OCI-M2 (cell line): ENCODE data around the gene SEC11A.
"Not testable (repeated sequence)": the region's sequence is repeated elsewhere in the genome, so short reads cannot be mapped to it uniquely, and the experiment has no call there.

Experiments
- DNase-seq: peaks from one replicate; lab custom pipeline; 2025; ENCODE audit not compliant: unreplicated experiment; lab: John Stamatoyannopoulos, UW

SEC11A gene

DNA sequence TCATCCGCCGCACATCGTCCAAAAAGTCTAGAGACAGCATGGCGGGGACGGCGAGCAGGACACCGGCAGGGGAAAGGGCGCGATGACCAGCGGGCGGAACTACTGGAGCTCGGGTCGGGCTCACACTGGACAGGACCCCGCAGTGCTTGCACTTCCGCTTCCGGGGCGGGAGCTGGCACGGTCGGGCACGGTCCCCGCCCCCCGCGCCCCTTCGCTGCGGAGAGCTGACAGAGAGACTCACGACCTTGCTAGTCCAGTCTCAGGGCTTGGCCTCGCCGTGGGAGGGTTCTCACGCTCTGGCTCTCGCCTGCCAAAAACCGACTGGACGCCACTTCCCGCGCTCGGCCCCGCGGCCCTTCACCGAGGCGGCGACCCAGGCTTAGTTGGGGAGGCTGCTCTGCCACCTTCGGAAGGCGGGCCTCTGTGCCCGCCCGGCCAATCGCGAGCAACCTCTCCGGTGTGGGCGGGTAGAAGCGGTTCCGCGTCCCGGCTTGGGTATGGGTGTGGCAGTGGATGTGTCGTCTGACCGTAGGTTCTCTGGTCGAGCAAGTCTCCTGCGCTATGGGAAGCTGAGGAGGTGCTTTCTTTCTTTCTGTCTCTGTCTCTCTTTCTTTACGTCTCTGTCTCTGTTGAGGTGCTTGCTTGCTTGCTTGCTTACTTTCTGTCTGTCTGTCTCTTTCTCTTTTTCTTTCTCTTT is at the start of gene SEC11A:
Gene SEC11A (minus strand): TSS at position 104 of the 697 bp plus-strand sequence. CDS start 64 bp downstream, at position 40.
- DNase-seq: peak; percentile 84

DNA sequence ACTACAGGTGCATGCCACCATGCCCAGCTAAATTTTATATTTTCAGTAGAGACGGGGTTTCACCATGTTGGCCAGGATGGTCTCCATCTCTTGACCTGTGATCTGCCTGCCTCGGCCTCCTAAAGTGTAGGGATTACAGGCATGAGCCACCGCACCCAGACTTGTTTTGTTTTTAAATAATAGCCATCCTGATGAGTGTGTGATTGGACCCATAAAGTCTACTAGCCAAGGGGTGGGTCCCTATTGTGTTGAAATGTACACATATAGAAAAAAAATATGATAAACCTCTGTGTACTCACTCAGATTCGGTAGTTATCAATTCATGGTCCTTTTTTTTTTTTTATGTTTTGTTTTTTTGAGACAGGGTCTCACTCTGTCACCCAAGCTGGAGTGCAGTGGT is 49.7 kb upstream of the SEC11A start:
- no peak for DNase-seq

DNA sequence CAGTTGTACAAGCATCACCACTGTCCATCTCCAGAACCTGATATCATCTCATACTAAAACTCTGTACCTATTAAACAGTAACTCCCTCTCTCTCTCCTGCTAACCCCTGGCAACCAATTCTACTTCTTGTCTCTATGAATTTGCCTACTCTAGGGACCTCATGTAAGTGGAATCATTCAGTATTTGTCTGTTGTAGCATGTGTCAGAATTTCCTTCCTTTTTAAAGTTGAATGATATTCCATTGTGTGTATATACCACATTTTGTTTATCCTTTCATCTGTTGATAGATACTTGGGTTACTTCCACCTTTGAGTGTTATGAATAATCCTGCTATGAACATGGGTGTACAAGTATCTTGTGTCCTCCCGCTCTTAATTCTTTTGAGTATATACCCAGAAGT is 49.0 kb upstream of the SEC11A start:
- no peak for DNase-seq

DNA sequence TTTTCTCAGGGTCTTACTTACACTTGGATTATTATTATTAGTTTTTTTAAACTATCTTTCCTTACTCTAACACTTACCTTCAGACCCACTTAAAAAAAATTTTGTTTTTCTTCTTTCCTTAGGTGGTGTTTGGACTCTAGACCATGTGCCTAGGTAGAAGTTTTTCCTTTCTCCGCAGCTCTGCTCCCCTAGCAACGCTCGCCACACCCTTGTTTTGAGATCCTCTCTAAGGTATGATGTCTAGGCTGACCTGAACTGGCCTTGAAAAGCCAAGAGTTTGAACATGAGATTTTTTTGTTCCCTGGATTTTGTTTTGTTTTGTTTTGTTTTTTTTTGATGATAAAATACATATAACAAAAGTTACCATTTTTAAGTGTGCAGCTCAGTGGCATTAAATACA is 48.6 kb upstream of the SEC11A start:
- DNase-seq: no peak

DNA sequence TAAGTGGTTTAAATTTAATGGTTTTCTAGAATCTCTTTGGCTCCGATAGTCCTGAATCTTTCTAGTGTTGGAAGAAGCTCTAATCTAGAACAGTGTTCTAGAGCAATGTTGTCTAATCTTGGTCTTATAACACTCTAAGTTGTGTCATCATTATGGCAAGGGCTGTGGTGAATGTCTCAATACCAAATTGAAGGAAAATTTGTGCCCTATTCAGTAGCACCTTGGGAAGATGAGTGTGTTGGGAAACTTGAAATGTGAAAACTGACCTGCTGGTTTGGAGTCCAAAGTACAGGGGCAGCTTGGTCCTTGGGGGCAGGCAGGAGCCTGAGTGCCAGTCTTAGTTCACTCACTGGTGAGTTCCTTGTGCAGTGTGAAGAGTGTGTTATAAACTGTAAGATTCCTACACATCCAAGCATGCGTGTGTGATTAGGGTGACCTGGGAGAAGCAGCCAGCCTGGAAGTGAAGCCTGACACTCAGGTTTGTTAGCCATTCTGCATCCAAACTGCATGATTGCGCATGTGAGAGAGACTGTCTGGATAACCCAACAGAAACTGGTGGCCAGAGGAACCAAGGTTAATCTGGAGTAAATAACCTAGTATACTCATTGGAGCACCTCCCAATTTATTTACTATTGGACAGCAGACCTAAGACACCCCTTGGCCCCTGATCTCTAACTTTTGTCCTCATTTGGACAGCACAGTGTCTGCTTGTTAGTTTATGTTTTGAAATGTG is 47.1 kb upstream of the SEC11A start:
- no peak for DNase-seq

DNA sequence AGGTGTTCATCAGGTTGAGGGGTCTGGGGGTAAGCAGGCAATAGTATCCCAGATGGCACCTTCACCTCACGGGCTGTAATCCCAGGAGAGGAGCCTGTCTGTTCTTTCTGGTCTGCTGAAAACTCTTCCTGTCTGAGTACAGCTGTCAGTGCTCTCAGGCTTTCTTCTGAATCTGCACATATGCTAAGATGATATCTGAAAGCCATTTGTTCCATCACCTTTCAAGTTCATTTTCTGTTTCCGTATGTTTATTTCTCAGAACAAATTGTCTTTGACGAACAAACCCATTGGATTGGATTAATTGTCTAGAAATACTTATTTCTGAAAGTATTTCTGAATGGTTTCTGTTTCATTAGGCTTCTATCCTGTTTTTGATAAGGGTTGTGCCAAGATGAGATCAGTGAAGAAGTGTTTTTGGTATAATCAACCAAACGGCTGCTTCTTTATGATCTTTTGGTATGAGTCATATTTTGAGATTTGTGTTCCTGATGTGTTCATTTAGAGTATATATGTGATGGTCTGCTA is 45.7 kb upstream of the SEC11A start:
- no peak for DNase-seq

DNA sequence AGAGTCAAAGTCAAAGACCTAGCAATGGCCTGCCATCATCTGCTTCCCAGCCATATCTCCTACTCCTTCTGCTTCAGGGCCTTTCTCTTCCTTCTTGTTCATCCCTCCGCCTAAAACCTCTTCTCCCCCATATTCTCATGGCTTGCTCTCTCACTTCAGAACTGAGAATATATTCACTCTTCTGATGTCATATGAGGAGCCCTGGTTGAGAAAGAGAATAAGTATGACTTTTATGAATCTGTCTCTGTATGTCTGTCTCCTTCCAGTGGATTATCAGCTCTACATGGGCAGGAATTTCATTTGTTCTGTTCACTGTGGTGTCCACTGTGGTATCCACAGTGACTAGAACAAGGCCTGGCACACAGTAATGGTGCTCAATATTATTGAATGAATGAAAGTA is 44.3 kb upstream of the SEC11A start:
- no peak for DNase-seq

DNA sequence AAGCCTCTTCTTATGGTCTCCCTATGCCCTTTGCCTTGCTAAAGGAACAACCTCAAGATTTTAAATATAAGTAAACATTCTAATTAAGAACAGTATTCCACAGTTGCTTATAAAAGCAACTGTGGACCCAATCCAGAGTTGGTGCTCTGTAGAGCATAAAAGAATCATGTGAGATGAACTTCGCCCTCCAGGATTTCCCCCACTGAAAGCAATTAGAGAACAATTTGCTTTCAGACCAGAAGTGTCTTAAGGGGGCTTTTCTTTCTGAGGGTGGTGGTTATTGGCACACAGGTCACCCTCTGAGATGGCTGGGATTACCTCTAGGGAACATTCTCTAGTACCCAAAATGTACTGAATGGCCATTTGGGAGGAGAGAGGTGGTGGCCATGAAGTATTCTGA is 43.1 kb upstream of the SEC11A start:
- no peak for DNase-seq

DNA sequence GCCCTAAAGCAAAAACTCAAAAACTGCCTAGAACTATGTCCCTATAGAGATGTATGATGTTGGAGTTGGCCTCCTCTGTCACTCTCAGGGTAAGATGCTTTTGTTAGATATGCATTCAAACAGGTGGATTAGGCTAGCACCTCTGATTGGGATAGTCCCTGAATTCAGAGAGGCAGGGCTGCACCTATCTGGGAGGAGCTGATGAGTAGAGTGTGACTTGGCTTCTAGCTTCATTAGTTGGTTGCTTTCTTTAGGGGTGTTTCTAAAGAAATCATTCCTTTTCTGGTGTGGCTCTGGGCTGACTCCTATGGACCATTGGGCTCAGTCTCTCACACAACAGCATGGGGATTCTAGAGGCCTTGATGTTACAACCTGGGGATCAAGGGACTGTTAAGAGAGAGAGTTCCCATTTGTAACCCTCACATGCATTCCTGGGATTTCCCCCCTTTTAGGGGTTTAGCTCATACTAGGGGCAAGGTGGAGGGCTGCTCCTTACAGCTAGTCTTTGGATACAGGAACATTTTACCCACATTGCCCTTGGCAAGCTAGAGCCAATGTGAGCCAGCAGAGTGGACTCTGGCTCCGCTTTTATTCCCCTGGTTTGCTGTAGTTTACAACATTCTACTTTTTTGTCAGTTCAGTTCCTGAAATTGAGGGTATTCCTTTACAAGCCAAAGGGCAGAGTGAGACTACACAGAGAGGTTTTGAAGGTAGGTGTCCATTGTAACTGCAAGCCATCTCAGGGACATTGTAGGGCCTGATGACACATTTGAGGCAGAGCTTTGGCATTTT is 40.0 kb upstream of the SEC11A start:
- no peak for DNase-seq

DNA sequence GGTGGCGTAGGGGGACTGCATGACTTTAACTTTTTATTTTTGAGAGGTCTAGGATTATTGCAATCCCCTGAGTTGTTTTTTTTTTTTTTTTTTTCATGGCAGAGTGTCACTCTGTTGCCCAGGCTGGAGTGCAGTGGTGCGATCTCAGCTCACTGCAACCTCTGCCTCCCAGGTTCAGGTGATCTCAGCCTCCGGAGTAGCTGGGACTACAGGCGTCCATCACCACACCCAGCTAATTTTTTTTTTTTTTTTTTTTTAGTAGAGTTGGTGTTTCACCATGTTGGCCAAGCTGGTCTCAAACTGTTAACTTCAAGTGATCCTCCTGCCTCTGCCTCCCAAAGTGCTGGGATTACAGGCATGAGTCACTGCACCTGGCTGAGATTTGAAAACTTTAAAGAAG is 39.0 kb upstream of the SEC11A start:
- not testable (repeated sequence) for DNase-seq

DNA sequence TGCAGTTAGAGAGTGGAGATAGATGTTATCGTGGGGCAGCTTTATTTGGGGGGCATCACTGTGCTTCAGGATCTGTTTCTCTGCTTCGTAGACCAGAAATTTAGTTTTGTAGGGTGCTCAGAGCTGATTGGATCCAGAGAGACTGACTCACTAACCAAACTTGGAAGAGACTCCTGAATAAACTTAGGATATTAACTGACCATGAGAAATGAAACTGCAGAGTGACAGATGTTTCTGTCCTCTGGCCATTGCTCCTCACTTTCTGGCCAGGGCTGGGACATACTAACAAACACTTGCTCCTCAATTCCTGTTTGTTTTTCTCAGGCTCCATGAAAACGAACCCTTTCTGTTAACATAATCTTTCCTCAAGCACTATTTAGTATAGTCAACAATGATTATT is 36.8 kb upstream of the SEC11A start:
- DNase-seq: no peak

DNA sequence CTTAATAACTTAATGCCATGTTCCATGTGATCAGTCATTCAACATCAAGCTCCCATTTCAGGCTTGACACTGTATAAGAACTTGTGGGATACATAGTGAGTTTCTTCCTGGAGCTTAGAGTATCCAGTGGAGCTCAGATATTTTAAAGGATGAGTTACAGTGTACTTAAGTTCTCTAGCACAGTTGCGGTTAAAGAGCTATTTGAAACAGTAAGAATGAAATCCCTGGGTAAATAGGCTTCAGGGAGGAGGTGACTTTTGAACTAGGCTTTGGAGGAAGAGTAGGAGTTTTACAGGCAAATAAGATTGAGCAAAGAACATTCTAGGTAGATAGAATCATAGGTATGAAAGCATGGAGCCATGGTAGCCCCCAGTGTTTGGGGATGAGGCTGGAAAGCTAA is 36.3 kb upstream of the SEC11A start:
- no peak for DNase-seq

DNA sequence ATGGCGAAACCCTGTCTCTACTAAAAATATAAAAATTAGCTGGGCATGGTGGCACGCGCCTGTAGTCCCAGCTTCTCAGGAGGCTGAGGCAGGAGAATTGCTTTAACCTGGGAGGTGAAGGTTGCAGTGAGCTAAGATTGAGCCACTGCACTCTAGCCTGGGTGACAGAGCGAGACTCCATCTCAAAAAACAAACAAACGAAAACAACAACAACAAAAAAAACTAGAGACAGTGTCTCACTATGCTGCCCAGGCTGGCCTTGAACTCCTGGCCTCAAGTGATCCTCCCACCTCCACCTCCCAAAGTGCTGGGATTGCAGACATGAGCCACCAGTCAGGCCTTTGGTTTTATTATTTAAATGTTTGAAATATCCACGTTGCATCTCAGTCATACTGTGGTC is 35.8 kb upstream of the SEC11A start:
- DNase-seq: not testable (repeated sequence)

DNA sequence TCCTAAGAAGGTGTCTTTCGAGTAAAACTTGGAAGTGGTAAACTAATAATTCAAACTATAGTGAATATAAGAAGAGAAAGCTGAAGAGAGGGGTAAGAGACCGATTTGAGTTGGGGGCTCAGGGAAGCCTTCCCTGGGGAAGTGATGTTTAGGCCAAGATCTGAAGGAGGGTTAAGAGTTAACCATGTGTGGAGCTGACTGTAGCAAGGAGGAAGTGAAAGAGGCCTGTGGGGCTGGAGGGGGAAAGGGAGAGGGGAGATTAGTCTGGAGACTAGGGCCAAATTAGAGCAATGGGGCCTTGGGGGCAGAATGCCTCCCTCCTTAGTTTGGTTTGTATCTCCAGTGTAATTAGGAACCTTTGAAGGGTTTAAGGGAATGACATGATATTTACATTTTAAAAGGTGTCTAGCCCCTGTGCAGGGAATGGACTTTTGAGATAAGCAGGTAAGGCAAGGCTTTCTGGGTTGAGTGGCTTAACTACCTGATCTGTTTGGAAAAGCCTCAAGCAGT is 34.7 kb upstream of the SEC11A start:
- no peak for DNase-seq

DNA sequence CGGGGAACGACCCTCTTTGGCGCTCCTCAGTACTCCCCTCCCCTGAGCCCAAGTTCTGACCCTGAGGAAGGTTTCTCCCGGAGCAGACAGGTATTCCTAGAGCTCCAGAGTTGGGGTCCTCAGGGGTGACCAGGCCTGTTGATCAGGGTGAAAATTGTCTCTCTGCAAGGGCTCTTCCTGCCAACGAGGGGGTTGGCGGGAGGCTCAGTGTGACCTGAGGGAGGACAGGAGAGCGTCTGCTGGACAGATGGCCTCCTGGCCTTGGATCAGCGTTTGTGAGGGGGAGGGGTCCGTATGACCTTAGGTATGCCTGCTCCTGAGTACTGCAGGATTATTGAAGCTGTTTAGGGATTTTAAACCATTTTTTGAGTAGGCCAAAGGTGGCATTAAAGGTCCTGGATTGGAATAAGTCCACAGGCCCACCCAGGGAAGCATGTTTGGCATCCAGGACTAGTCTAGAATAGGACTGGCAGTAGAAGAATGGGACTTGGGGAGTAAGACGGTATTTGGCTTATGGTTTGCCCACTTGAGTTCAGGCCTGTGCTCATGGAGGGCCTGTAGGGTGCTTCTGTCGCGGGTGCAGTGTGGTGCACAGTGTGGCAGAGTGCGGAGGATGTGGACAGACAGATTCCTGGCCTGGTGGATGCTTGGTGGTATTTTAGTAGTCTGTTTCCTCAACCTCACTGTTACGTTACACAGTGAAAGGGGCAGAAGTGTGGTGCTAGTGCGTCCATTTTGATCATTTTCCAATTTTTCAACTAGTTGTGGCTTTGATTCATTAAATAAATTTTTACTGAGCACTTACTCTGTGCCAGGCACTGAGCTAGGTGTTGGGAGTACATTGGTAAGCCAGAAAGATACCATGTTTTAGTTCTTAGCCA is 33.4 kb upstream of the SEC11A start:
- DNase-seq: no peak

DNA sequence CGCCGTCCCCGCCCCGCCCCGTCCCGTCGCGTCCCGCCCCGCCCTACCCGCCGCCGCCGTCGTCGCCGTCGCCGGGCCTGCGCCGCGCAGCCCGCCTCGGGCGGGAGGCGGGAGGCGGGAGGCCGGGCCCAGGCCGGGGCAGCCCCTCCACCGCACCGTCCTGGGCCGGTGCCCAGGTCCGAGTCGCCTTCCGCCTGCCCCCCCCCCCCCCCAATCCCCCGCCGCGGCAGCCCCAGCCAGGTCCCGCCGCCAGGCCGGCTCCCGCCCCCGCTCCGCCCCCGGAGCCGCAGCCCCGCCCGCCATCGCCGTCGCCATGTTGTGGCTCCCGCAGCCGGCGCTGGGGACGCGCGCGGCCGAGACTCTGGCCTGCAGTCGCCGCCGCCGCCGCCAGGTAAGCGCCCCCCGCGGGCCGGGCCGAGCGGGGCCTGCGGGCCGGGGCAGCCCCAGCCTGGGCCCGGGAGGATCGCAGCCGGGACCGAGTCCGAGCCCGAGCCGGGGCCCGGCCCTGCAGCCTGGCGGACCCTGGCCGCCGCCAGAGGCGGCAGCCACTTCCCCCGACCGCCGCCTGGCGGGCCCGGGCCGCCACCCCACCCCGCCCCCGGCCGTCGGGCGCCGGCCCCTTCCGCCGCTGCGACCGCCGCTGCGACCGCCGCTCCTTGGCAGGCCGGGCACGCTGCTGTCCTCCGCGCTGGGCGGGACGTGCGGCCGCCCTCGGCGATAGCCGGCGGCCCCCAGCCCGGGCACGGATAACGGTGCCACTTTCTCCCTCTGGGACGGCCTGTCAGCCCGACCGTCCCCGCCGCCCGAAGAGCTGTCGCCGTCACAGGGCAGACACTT is 32.6 kb upstream of the SEC11A start, which contains the start of gene ZNF592:
Gene ZNF592 (plus strand): TSS at position 319 of the 837 bp plus-strand sequence. CDS start 34,084 bp downstream, outside the sequence.
- no peak for DNase-seq

DNA sequence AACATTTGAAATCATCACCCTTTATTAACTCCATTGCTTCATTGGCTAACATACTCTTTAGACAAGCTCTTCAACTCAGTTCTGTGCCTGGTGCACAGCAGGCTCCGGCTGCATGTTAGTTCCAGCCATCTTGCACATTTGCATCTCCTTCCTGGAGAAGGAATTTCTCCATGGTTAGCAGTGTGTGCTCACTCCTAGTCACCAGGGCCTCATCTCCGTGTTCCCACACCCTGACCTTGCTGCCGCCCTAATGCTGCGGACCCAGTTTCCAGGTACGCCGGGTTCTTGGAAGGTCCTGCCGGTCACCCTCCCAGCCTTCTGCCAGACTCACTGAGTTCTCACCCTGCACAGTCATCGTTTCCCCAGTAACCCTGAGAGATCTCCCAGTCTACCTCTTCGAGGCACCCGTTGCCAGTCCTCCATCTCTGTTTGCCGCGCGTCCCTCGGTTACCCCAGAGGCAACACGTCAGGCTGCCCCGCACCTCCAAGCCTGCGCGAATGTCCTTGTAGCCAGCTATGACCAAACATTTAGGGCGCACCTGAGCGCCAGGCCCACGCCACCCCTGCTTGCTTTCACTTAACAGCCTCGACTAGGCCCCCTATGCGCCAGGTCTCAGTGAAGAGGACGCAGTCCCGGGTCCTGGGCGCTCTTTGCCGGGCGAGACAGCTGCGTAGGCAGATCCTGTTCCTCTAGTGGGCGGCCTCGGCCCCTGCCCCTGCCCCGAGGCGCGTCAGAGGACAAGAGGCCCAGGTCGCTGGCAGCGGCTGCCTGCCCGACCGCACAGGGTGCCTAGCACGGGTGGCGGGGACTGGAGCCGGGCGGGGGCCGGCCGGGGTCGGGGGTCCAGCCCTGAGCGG is 31.7 kb upstream of the SEC11A start:
- no peak for DNase-seq

DNA sequence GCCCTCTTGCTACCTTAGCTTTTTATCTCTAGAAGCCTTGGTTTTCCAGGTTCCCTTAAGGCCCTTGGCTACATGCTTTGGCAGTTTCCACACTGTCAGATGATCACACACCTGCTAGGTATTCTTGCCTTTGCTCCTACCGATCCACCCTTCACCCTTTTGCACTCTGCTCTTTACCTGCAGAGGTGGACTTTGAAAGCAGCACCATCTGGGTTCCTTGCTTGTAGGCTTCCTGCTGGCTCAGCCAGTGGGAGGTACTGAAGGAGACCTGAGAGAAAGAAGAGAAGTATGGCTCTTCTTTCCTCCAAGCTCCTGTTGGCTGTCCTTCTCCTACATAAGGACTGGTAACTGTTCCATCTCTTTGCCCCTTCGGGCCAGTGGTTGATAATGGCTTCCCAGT is 25.2 kb upstream of the SEC11A start:
- no peak for DNase-seq

DNA sequence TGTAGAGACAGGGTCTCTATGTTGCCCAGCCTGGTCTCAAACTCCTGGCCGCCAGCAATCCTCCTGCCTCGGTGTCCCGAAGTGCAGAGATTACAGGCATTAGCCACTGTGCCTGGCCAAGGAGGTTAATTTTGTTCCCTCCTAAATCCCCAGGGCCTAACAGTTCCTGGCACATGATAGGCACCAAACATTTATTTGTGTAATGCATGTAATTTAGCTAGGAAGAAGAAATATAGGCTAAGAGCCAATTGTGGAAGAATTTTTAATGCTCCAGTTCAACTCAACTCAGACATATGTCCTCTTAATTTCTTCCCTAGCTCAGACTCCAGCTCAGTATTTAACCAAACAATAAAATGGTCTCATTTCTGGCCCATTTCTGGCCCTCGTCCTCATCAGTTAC is 24.8 kb upstream of the SEC11A start:
- DNase-seq: no peak
